HG02623 (cell line): ENCODE data around the gene PARD3B.

Experiments used
- ATAC-seq: cut with Tn5 transposase; IDR thresholded peaks from one replicate; pipeline ENCODE4 v1.9.1; 2021; ENCODE audit warnings: moderate library complexity; ENCODE audit not compliant: unreplicated experiment

PARD3B gene

GRCh38 chr2:204986641-204987040 is 441.4 kb downstream of the PARD3B start:
- ATAC-seq = no peak

GRCh38 chr2:204988836-204989235 is 443.6 kb downstream of the PARD3B start:
- ATAC-seq = no peak

- no peak for ATAC-seq
These were observed 444.6 kb downstream of the PARD3B start for GRCh38 chr2:204989877-204990276.

- ATAC-seq = no peak
These were observed 456.2 kb downstream of the PARD3B start for GRCh38 chr2:205001300-205001966.

GRCh38 chr2:205002390-205002789 is 457.1 kb downstream of the PARD3B start:
- ATAC-seq = no peak

- no peak for ATAC-seq
These were observed 458.0 kb downstream of the PARD3B start for GRCh38 chr2:205003288-205003687.

- ATAC-seq = no peak
These were observed 464.9 kb downstream of the PARD3B start for GRCh38 chr2:205010196-205010595.

- no peak for ATAC-seq
These were observed 465.8 kb downstream of the PARD3B start for GRCh38 chr2:205011031-205011430.

- no peak for ATAC-seq
These were observed 467.7 kb downstream of the PARD3B start for GRCh38 chr2:205012961-205013360.

- ATAC-seq = no peak
These were observed 468.3 kb downstream of the PARD3B start for GRCh38 chr2:205013586-205013985.

GRCh38 chr2:205014201-205014600 is 468.9 kb downstream of the PARD3B start:
- ATAC-seq = no peak

GRCh38 chr2:205017381-205017780 is 472.1 kb downstream of the PARD3B start:
- ATAC-seq = no peak

- ATAC-seq = no peak
These were observed 472.6 kb downstream of the PARD3B start for GRCh38 chr2:205017912-205018311.

- ATAC-seq = no peak
These were observed 475.4 kb downstream of the PARD3B start for GRCh38 chr2:205020673-205021072.

GRCh38 chr2:205022841-205023240 is 477.6 kb downstream of the PARD3B start:
- no peak for ATAC-seq

- ATAC-seq = no peak
These were observed 479.7 kb downstream of the PARD3B start for GRCh38 chr2:205024822-205025518.

GRCh38 chr2:205025580-205026240 is 480.4 kb downstream of the PARD3B start:
- ATAC-seq = no peak

GRCh38 chr2:205030695-205031094 is 485.4 kb downstream of the PARD3B start:
- no peak for ATAC-seq

GRCh38 chr2:205032093-205032551 is 486.8 kb downstream of the PARD3B start:
- no peak for ATAC-seq

- no peak for ATAC-seq
These were observed 488.2 kb downstream of the PARD3B start for GRCh38 chr2:205033431-205033830.

GRCh38 chr2:205034034-205034433 is 488.8 kb downstream of the PARD3B start:
- no peak for ATAC-seq

GRCh38 chr2:205040323-205040722 is 495.0 kb downstream of the PARD3B start:
- ATAC-seq = no peak
